ENCODE data around the gene TRIM38. TPM values are rescaled to one million over a fixed set of nuclear protein-coding genes. Genes with fewer than 3 reads are reported as not detected.

The TRIM38 gene
- total RNA-seq, 1 experiment from 2014 or later = 4.4 TPM

GRCh38 chr6:26030716-26031115, 68.1 kb downstream of the TRIM38 start:
- ChIA-PET POLR2A (interaction anchor here (0.6 to 9.8 kb wide), 5 partner anchors 9 to 93 kb away, joined by 3 to 207 read pairs (median 12); a partner anchor contains a TSS), CTCF (no interaction called here)
- Histone ChIP-seq H3K36me3 (ENCODE audit: control insufficient read depth, insufficient read depth, low read length) (no peaks in the 10 kb centered on the region), H3K9me3 (ENCODE audit: control insufficient read depth, insufficient read depth, low read depth, low read length) (no peaks in the 10 kb centered on the region), H3K4me1 (ENCODE audit: control insufficient read depth, insufficient read depth, low read length) (peaks cover 46% of the 10 kb centered on the region), H3K4me3 (ENCODE audit: low read depth in 2 of 2, low read length in 2 of 2) (peak overlapping the region; percentile 84 to 91), H3K27me3 (ENCODE audit: control insufficient read depth, insufficient read depth, low read length) (no peaks in the 10 kb centered on the region), H3K27ac (ENCODE audit: low read length) (peak overlapping the region; percentile 100)
- no peak for ATAC-seq
- no peak for DNase-seq (ENCODE audit: low read depth, low spot score)
- TF ChIP-seq CTCF (IDR thresholded peaks at IDR 0.05) (no peak), REST (IDR thresholded peaks at IDR 0.05; ENCODE audit: insufficient read depth in 1 of 2, low read depth in 2 of 2, low read length in 1 of 2) (no peak), SIN3A (IDR thresholded peaks at IDR 0.05; ENCODE audit: borderline replicate concordance, insufficient read depth, low read depth, low read length) (no peak), TCF7L2 (IDR thresholded peaks at IDR 0.05; ENCODE audit: low read depth, low read length) (no peak), POLR2AphosphoS5 (IDR thresholded peaks at IDR 0.05; ENCODE audit: low read depth, low read length) (no peak; the same call in 1 of the 2 replicates)
- in situ Hi-C loops (cut with HindIII; ENCODE audit: low pct_unique_long_range_greater_than_20kb, low sequenced_read_pairs) = no loop called here
- BruUV-seq (replicated peaks) = no TSS peak
- intact Hi-C loops (cut with micrococcal nuclease; ENCODE audit: unreplicated experiment) = no loop called here

- DNase-seq (ENCODE audit: low read depth, low spot score) (no peak), ATAC-seq (no peak)
- in situ Hi-C loops (cut with HindIII; ENCODE audit: low pct_unique_long_range_greater_than_20kb, low sequenced_read_pairs) = no loop called here
- POLR2A ChIA-PET = interaction anchor here (0.7 to 9.8 kb wide), 7 partner anchors 10 to 1837 kb away, joined by 3 to 207 read pairs (median 10); a partner anchor contains a TSS
- BruUV-seq (replicated peaks) = no TSS peak
- H3K4me3 ChIP-seq (ENCODE audit: low read depth in 2 of 2, low read length in 2 of 2) = peak overlapping the region; percentile 84 to 91
- H3K4me1 ChIP-seq (ENCODE audit: control insufficient read depth, insufficient read depth, low read length) = peaks cover 42% of the 10 kb centered on the region
- CTCF ChIA-PET = no interaction called here
- no peaks in the 10 kb centered on the region for H3K36me3 ChIP-seq (ENCODE audit: control insufficient read depth, insufficient read depth, low read length)
- no peaks in the 10 kb centered on the region for H3K27me3 ChIP-seq (ENCODE audit: control insufficient read depth, insufficient read depth, low read length)
- TF ChIP-seq POLR2AphosphoS5 (IDR thresholded peaks at IDR 0.05; ENCODE audit: low read depth, low read length) = peak; percentile 42
- no peak for TF ChIP-seq CTCF (IDR thresholded peaks at IDR 0.05)
- H3K9me3 ChIP-seq (ENCODE audit: control insufficient read depth, insufficient read depth, low read depth, low read length) = no peaks in the 10 kb centered on the region
- peak overlapping the region; percentile 100 for H3K27ac ChIP-seq (ENCODE audit: low read length)
- intact Hi-C loops (cut with micrococcal nuclease; ENCODE audit: unreplicated experiment) = no loop called here
These were observed 68.6 kb downstream of the TRIM38 start for GRCh38 chr6:26031151-26031594.

All from Panc1 (cell line).